Neural cell (in vitro differentiated cells): Measurements from ENCODE around the gene SMIM11.

ENCODE experiments used
- CTCF ChIP-seq: fragments of 450-650 bp; IDR thresholded peaks from 2 replicates; pipeline ENCODE4 v1.5.1; 2014; ENCODE audit warnings: antibody characterized with exemption, mild to moderate bottlenecking, moderate library complexity; ENCODE audit not compliant: poor library complexity, severe bottlenecking
- EP300 ChIP-seq: fragments of 450-650 bp; conservative IDR thresholded peaks from 2 replicates; pipeline ENCODE4 v1.6.1; 2014; ENCODE audit warnings: antibody characterized with exemption, mild to moderate bottlenecking, moderate library complexity; ENCODE audit not compliant: poor library complexity, severe bottlenecking
- EZH2 ChIP-seq: fragments of 200-600, 300-800 bp; shearing (Covaris generic), sonication (generic); IDR thresholded peaks from 2 replicates; pipeline ENCODE4 v1.6.1; 2014; ENCODE audit warnings: antibody characterized with exemption, low read length, borderline replicate concordance, mild to moderate bottlenecking; ENCODE audit not compliant: insufficient read depth, poor library complexity, severe bottlenecking
- RAD21 ChIP-seq: fragments of 450-650 bp; conservative IDR thresholded peaks from 2 replicates; pipeline ENCODE4 v1.6.1; 2014; ENCODE audit warnings: antibody characterized with exemption, mild to moderate bottlenecking, moderate library complexity
- REST ChIP-seq: IDR thresholded peaks from 2 replicates; pipeline ENCODE4 v1.6.1; 2012; ENCODE audit warnings: borderline replicate concordance

GRCh38 chr21:34364921-34365320 is 10.4 kb upstream of the SMIM11 start:
- TF ChIP-seq RAD21 = no peak
- TF ChIP-seq CTCF = no peak
- no peak for TF ChIP-seq REST
- no peak for TF ChIP-seq EZH2
- TF ChIP-seq EP300 = no peak
